Left kidney (tissue), 8 donors: ENCODE results near the gene TRIM49B. TPM values are rescaled to one million over a fixed set of nuclear protein-coding genes. Genes with fewer than 3 reads are reported as not detected.
"Not testable (repeated sequence)": the region's sequence is repeated elsewhere in the genome, so short reads cannot be mapped to it uniquely, and the experiment has no call there.

Experiments
- DNase-seq: peaks from one replicate; pipeline ENCODE4 v3.0.0-alpha.2; 2013
- long read RNA-seq, 8 donors: transcript quantifications; one replicate each; lab custom pipeline, GENCODE V29; 2026
- polyA plus RNA-seq: library from polyadenylated mRNA; unstranded; fragments of 120-200 nt; gene quantifications from one replicate; pipeline ENCODE4 v1.2.1, GENCODE V29; 2013; ENCODE audit not compliant: insufficient read length

TRIM49B gene
- polyA plus RNA-seq, result not detected
- long read RNA-seq, donor 1, result 0 reads
- long read RNA-seq, donor 2, result 0 reads
- long read RNA-seq, donor 3, result 0 reads
- long read RNA-seq, donor 4, result 0 reads
- long read RNA-seq, donor 5, result 0 reads
- long read RNA-seq, donor 6, result 0 reads
- long read RNA-seq, donor 7, result 0 reads
- long read RNA-seq, donor 8, result 0 reads

- not testable (repeated sequence) for DNase-seq
Measured at GRCh38 chr11:49028523-49028922, at the start of gene TRIM49B. Gene TRIM49B (plus strand): TSS chr11:49028823. CDS start chr11:49031600, 2,777 bp downstream.

GRCh38 chr11:48983785-48984184 is 44.8 kb upstream of the TRIM49B start, which contains the start of gene TRIM51G:
Gene TRIM51G (minus strand): TSS chr11:48983885. CDS start chr11:48981695, 2,190 bp downstream.
- not testable (repeated sequence) for DNase-seq

- DNase-seq, result not testable (repeated sequence)
Measured at GRCh38 chr11:49048229-49048628, 19.6 kb downstream of the TRIM49B start.

- not testable (repeated sequence) for DNase-seq
Measured at GRCh38 chr11:49049821-49050220, 21.2 kb downstream of the TRIM49B start.

GRCh38 chr11:49059012-49059411 is 30.4 kb downstream of the TRIM49B start, which contains the start of gene TRIM64C:
Gene TRIM64C (minus strand): TSS chr11:49059112. CDS start chr11:49059112, 0 bp downstream.
- not testable (repeated sequence) for DNase-seq

- not testable (repeated sequence) for DNase-seq
Measured at GRCh38 chr11:49069897-49070296, 41.3 kb downstream of the TRIM49B start.

Other genes starting within 250 kb of the TRIM49B start
- gene TRIM51G, start 44.9 kb upstream of the TRIM49B start, polyA plus RNA-seq, result not detected
- gene TRIM64C, start 30.3 kb downstream of the TRIM49B start, polyA plus RNA-seq, result not detected
- 21.4 TPM for gene FOLH1, start 179.8 kb downstream of the TRIM49B start, polyA plus RNA-seq